Endothelial cell of umbilical vein (primary cell): ENCODE results near the gene ASAP2.

Experiments
- EZH2 ChIP-seq: IDR thresholded peaks from 2 replicates; pipeline ENCODE4 v1.6.1; 2012; ENCODE audit warnings: borderline replicate concordance, low read depth, mild to moderate bottlenecking, moderate library complexity, low read length, inconsistent platforms; ENCODE audit not compliant: severe bottlenecking
- MYC ChIP-seq: IDR thresholded peaks from one replicate; pipeline ENCODE4 v1.6.1; 2011; ENCODE audit warnings: mild to moderate bottlenecking, low read depth, low read length
- POLR2A ChIP-seq: IDR thresholded peaks from 2 replicates; pipeline ENCODE4 v1.6.1; 2012; ENCODE audit warnings: low read depth, mild to moderate bottlenecking, control low read depth, low read length
- POLR2AphosphoS5 ChIP-seq: IDR thresholded peaks from 2 replicates; pipeline ENCODE4 v1.6.1; 2012; ENCODE audit warnings: low read depth, mild to moderate bottlenecking, control low read depth, low read length, moderate library complexity; ENCODE audit not compliant: insufficient read depth
- TF ChIP-seq, protein P1 (sequence below), 2 donors: IDR thresholded peaks; 1 replicate in 1 of 2; 2 replicates in 1 of 2; pipeline ENCODE4 v1.5.1; 2011; ENCODE audit warnings: low read length in 2 of 2, mild to moderate bottlenecking in 2 of 2, moderate library complexity in 2 of 2, control low read depth in 1 of 2, inconsistent platforms in 1 of 2, low read depth in 1 of 2; ENCODE audit not compliant: insufficient read depth in 1 of 2; ENCODE audit errors: extremely low read depth in 1 of 2
- TF ChIP-seq, protein P2 (sequence below): IDR thresholded peaks from 2 replicates; pipeline ENCODE4 v1.6.1; 2011; ENCODE audit not compliant: insufficient read depth, insufficient read length

DNA sequence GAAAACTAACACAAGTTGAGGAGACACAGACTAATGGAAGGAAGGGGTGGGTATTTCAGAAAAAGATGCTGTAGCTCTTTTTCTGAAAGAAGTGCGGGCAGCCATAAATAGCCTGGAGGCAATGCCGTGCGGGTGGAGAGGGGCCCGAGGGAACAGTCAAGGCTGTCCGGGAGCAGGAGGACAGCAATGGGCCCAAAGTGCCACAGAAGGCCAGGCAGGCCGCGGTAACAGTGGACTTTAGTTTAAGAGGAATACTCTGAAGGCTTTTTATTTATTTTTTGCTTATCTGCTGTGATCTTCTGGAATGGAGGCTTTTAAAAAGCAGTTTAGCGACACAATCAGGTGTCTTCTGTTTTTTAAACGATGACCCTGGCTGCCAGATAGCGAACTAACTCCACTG is 213.9 kb downstream of the ASAP2 start:
- TF ChIP-seq, protein P1, sequence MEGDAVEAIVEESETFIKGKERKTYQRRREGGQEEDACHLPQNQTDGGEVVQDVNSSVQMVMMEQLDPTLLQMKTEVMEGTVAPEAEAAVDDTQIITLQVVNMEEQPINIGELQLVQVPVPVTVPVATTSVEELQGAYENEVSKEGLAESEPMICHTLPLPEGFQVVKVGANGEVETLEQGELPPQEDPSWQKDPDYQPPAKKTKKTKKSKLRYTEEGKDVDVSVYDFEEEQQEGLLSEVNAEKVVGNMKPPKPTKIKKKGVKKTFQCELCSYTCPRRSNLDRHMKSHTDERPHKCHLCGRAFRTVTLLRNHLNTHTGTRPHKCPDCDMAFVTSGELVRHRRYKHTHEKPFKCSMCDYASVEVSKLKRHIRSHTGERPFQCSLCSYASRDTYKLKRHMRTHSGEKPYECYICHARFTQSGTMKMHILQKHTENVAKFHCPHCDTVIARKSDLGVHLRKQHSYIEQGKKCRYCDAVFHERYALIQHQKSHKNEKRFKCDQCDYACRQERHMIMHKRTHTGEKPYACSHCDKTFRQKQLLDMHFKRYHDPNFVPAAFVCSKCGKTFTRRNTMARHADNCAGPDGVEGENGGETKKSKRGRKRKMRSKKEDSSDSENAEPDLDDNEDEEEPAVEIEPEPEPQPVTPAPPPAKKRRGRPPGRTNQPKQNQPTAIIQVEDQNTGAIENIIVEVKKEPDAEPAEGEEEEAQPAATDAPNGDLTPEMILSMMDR (IDR thresholded peaks at IDR 0.05; ENCODE audit: extremely low read depth in 1 of 2, insufficient read depth in 1 of 2, low read depth in 1 of 2, low read length in 2 of 2), result no peak
- no peak for TF ChIP-seq EZH2
- TF ChIP-seq POLR2A, result no peak
- TF ChIP-seq POLR2AphosphoS5, result no peak
- TF ChIP-seq, protein P2, sequence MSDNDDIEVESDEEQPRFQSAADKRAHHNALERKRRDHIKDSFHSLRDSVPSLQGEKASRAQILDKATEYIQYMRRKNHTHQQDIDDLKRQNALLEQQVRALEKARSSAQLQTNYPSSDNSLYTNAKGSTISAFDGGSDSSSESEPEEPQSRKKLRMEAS, result no peak
- no peak for TF ChIP-seq MYC
